HL-60 (cell line): ENCODE data around the gene DDX39A.

Experiments
- CTCF ChIP-seq: IDR thresholded peaks from one replicate; pipeline ENCODE4 v1.5.1; 2011; ENCODE audit warnings: low read length, control low read depth, inconsistent platforms; ENCODE audit not compliant: insufficient read depth
- REST ChIP-seq: IDR thresholded peaks from 2 replicates; pipeline ENCODE4 v1.6.1; 2012; ENCODE audit warnings: low read depth; ENCODE audit not compliant: insufficient replicate concordance

- TF ChIP-seq CTCF (no peak), REST (no peak)
Measured at GRCh38 chr19:14449321-14449720, 30.2 kb upstream of the DDX39A start.
